ENCODE measurements around the gene JAK1. TPM values are rescaled to one million over a fixed set of nuclear protein-coding genes. Genes with fewer than 3 reads are reported as not detected.

Gene JAK1
- total and polyA plus RNA-seq, 2 experiments from 2014 or later: 8.0 to 19.5 TPM

GRCh38 chr1:64935551-64936155 lies 30.7 kb downstream of the JAK1 start (continued):
- no peak for TF ChIP-seq POLR2AphosphoS5 (IDR thresholded peaks at IDR 0.05; ENCODE audit: low read depth)

- no peak overlapping the region for H3K4me3 ChIP-seq
- 0 out of 2 replicates have a peak, but pooled peaks cover 4% of the 10 kb centered on the region for H3K9me2 ChIP-seq (ENCODE audit: insufficient read depth)
- no peak overlapping the region for H2AFZ ChIP-seq
- Mint-ChIP-seq H3K27me3 (ENCODE audit: insufficient read depth, low read depth, poor library complexity) (peaks cover 1% of the 10 kb centered on the region), H3K27ac (no peak overlapping the region), H3K4me3 (no peak overlapping the region), H3K36me3 (ENCODE audit: low read depth) (peaks cover 4% of the 10 kb centered on the region; the same call in 1 of the 3 replicates), H3K4me1 (peaks cover 24% of the 10 kb centered on the region), H3K9me3 (peaks cover 5% of the 10 kb centered on the region; the same call in 2 of the 3 replicates)
- no peak for ATAC-seq
- 0 out of 2 replicates have a peak, but pooled peaks cover 5% of the 10 kb centered on the region for H3K4me1 ChIP-seq (ENCODE audit: insufficient read depth)
- H3K4me2 ChIP-seq: no peak overlapping the region
- no peaks in the 10 kb centered on the region for H3K36me3 ChIP-seq (ENCODE audit: insufficient read depth)
- peaks cover 13% of the 10 kb centered on the region for H3K79me2 ChIP-seq (replicated peaks; ENCODE audit: insufficient read depth)
- TF ChIP-seq NANOG (IDR thresholded peaks at IDR 0.05; ENCODE audit: borderline replicate concordance) (no peak), EZH2 (IDR thresholded peaks at IDR 0.05; ENCODE audit: low read depth, unreplicated experiment) (no peak), STAT1 (IDR thresholded peaks at IDR 0.05; ENCODE audit: unreplicated experiment) (no peak)
- no peak overlapping the region for H3K27ac ChIP-seq (ENCODE audit: low read depth)
- no peaks in the 10 kb centered on the region for H3K27me3 ChIP-seq (ENCODE audit: insufficient read depth)
- no peak for DNase-seq (ENCODE audit: low spot score)
- peaks cover 5% of the 10 kb centered on the region; the same call in 1 of the 2 replicates for H4K20me1 ChIP-seq (replicated peaks; ENCODE audit: insufficient read depth)
- no peaks in the 10 kb centered on the region for H3F3A ChIP-seq (replicated peaks; ENCODE audit: low read depth)
Measured at GRCh38 chr1:64934878-64935275, 31.5 kb downstream of the JAK1 start.

- Mint-ChIP-seq H3K4me1 (peaks cover 24% of the 10 kb centered on the region), H3K27ac (no peak overlapping the region)
- no peak overlapping the region for H2AFZ ChIP-seq
- TF ChIP-seq REST (IDR thresholded peaks at IDR 0.05; ENCODE audit: unreplicated experiment) (no peak), NANOG (IDR thresholded peaks at IDR 0.05; ENCODE audit: borderline replicate concordance) (no peak), EZH2phosphoT487 (IDR thresholded peaks at IDR 0.05; ENCODE audit: unreplicated experiment) (no peak), CREB1 (CRISPR knock-in tag; IDR thresholded peaks at IDR 0.05; ENCODE audit: low read depth) (no peak), ZNF331 (CRISPR knock-in tag; IDR thresholded peaks at IDR 0.05; ENCODE audit: low read depth) (no peak), CTCF (conservative IDR thresholded peaks at IDR 0.05; ENCODE audit: low read depth in 2 of 2) (no peak), EZH2 (IDR thresholded peaks at IDR 0.05; ENCODE audit: low read depth, unreplicated experiment) (no peak), ZNF114 (CRISPR knock-in tag; IDR thresholded peaks at IDR 0.05) (no peak), STAT1 (IDR thresholded peaks at IDR 0.05; ENCODE audit: unreplicated experiment) (no peak), ETS1 (IDR thresholded peaks at IDR 0.05) (no peak), JUNB (IDR thresholded peaks at IDR 0.05; ENCODE audit: unreplicated experiment) (no peak), POLR2AphosphoS5 (IDR thresholded peaks at IDR 0.05; ENCODE audit: low read depth) (no peak)
Measured at GRCh38 chr1:64934115-64934877, 32.1 kb downstream of the JAK1 start.

More at GRCh38 chr1:64934115-64934877, 32.1 kb downstream of the JAK1 start:
- no peak overlapping the region for H3K4me2 ChIP-seq
- no peaks in the 10 kb centered on the region for H3K36me3 ChIP-seq (ENCODE audit: insufficient read depth)
- peaks cover 13% of the 10 kb centered on the region for H3K79me2 ChIP-seq (replicated peaks; ENCODE audit: insufficient read depth)
- H4K20me1 ChIP-seq (replicated peaks; ENCODE audit: insufficient read depth): peaks cover 5% of the 10 kb centered on the region; the same call in 1 of the 2 replicates
- H3K4me3 ChIP-seq: no peak overlapping the region
- peaks cover 4% of the 10 kb centered on the region; the same call in 1 of the 3 replicates for H3K36me3 Mint-ChIP-seq (ENCODE audit: low read depth)
- DNase-seq (ENCODE audit: low spot score) (no peak), ATAC-seq (no peak)
- H3K9me2 ChIP-seq (ENCODE audit: insufficient read depth): 0 out of 2 replicates have a peak, but pooled peaks cover 4% of the 10 kb centered on the region
- 0 out of 2 replicates have a peak overlapping the region, but pooled peaks have one; percentile 19 for H3K27ac ChIP-seq (ENCODE audit: low read depth)
- H3K4me3 Mint-ChIP-seq: no peak overlapping the region
- H3K9me3 Mint-ChIP-seq: peaks cover 9% of the 10 kb centered on the region; the same call in 2 of the 3 replicates
- H3F3A ChIP-seq (replicated peaks; ENCODE audit: low read depth): no peaks in the 10 kb centered on the region
- H3K27me3 Mint-ChIP-seq (ENCODE audit: insufficient read depth, low read depth, poor library complexity): peaks cover 1% of the 10 kb centered on the region
- H3K27me3 ChIP-seq (ENCODE audit: insufficient read depth): no peaks in the 10 kb centered on the region
- 0 out of 2 replicates have a peak, but pooled peaks cover 5% of the 10 kb centered on the region for H3K4me1 ChIP-seq (ENCODE audit: insufficient read depth)

All from GM23338 (cell line).